ENCODE data around the gene NUP85.

Gene NUP85

DNA sequence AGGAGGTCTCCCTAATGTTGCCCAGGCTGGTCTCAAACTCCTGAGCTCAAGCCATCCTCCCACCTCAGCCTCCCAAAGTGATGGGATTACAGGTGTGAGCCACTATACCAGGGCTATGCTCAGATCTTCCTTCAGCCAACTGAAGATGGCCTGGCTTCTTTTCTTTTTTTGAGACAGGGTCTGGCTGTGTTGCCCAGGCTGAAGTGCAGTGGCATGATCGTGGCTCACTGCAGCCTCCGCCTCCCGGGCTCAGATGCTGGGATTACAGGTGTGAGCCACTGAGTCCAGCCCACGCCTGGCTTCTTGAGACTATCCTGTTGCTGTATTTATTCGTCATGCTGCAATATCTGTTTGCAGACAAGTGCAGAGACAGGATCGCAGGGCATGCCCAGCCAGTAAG lies 79.6 kb downstream of the NUP85 start:
- H3K23ac ChIP-seq (ENCODE audit: low read length), result no peak overlapping the region
- no peak overlapping the region for H3K27ac ChIP-seq (ENCODE audit: low read depth, low read length)
- no peaks in the 10 kb centered on the region for H3K79me1 ChIP-seq (ENCODE audit: low read length)
- no peak overlapping the region for H3K56ac ChIP-seq (ENCODE audit: low read length)
- H4K5ac ChIP-seq (ENCODE audit: low read length), result no peak overlapping the region
- WGBS (ENCODE audit: extremely low coverage, insufficient coverage, low lambda C conversion rate), result no CpG with 5 or more reads among the region's 6 CpGs
- H2BK120ac ChIP-seq (ENCODE audit: low read depth, low read length), result no peak overlapping the region
- H2AK5ac ChIP-seq (ENCODE audit: low read length), result no peak overlapping the region
- H2BK15ac ChIP-seq (replicated peaks; ENCODE audit: low read depth), result no peak overlapping the region
- H2BK5ac ChIP-seq (ENCODE audit: low read length), result no peak overlapping the region
- no peak overlapping the region for H3K18ac ChIP-seq (ENCODE audit: low read length)
- no peak for DNase-seq
- no peaks in the 10 kb centered on the region for H3K4me1 ChIP-seq (ENCODE audit: control insufficient read depth, low read depth, low read length)
- H3K79me2 ChIP-seq (ENCODE audit: control insufficient read depth, insufficient read depth, low read length), result no peaks in the 10 kb centered on the region
- no peak overlapping the region for H4K8ac ChIP-seq (ENCODE audit: low read depth, low read length)
- no peak overlapping the region for H3K4me3 ChIP-seq (ENCODE audit: low read length)
- H3K27me3 ChIP-seq (ENCODE audit: insufficient read depth, low read length, poor library complexity), result no peaks in the 10 kb centered on the region
- no peak overlapping the region for H3K9ac ChIP-seq (ENCODE audit: low read length)
- H3K4ac ChIP-seq (ENCODE audit: low read depth, low read length), result no peak overlapping the region
- no peak overlapping the region for H3K4me2 ChIP-seq (ENCODE audit: low read length)
- no peaks in the 10 kb centered on the region for H3K36me3 ChIP-seq (ENCODE audit: control insufficient read depth, insufficient read depth, low read length)
